IMR-90 (cell line): ENCODE data around the gene EMILIN2. TPM values are rescaled to one million over a fixed set of nuclear protein-coding genes. Genes with fewer than 3 reads are reported as not detected.
A peak's percentile ranks its signal among the peaks of the same experiment; 100 is the strongest.

ENCODE experiments used
- ATAC-seq: fragments of 200-7000 bp; cut with Tn5 transposase; 2 replicates; pipeline ENCODE4 v1.9.1; 2020; ENCODE audit warnings: low read depth, mild to moderate bottlenecking, moderate library complexity
- BruUV-seq: library from RNA; stranded (reverse); fragments of 400-500 nt; replicated peaks from 2 replicates; lab custom pipeline; 2021; lab: Mats Ljungman, UMichigan
- CTCF ChIA-PET: fragments of 300-600 bp; formaldehyde crosslinking; extraction: SDS; loops from one replicate; lab custom pipeline; 2021; ENCODE audit warnings: antibody characterized with exemption; lab: Yijun Ruan, JAX
- POLR2A ChIA-PET: fragments of 300-600 bp; sonication (Branson Sonifier 250); formaldehyde crosslinking; loops from one replicate; lab custom pipeline; 2022; ENCODE audit warnings: antibody characterized with exemption; ENCODE audit not compliant: unreplicated experiment; lab: Charles Lee
- DNase-seq: peaks from one replicate; pipeline ENCODE4 v3.0.0; 2013
- H2AFZ ChIP-seq: replicated peaks from 2 replicates; pipeline ENCODE3; 2013; ENCODE audit warnings: low read length, mild to moderate bottlenecking; ENCODE audit not compliant: poor library complexity
- H2AK5ac ChIP-seq: 2 replicates; pipeline ENCODE4 v1.6.1; 2013; ENCODE audit warnings: low read depth, low read length, inconsistent platforms
- H2AK9ac ChIP-seq: replicated peaks from 2 replicates; pipeline ENCODE3; 2013; ENCODE audit warnings: mild to moderate bottlenecking, low read depth, low read length, moderate library complexity; ENCODE audit not compliant: poor library complexity
- H2BK120ac ChIP-seq: 2 replicates; pipeline ENCODE4 v1.6.1; 2013; ENCODE audit warnings: low read depth, low read length, inconsistent platforms
- H2BK15ac ChIP-seq: 3 replicates; pipeline ENCODE4 v1.6.1; 2013; ENCODE audit warnings: low read depth, low read length, inconsistent platforms
- H2BK20ac ChIP-seq: 2 replicates; pipeline ENCODE4 v1.6.1; 2013; ENCODE audit warnings: low read depth, mild to moderate bottlenecking, inconsistent platforms, low read length, moderate library complexity
- H2BK5ac ChIP-seq: 2 replicates; pipeline ENCODE4 v1.6.1; 2013; ENCODE audit warnings: mild to moderate bottlenecking, low read depth, low read length, inconsistent platforms; ENCODE audit not compliant: poor library complexity, severe bottlenecking
- H3K14ac ChIP-seq: replicated peaks from 2 replicates; pipeline ENCODE4 v1.6.1; 2013; ENCODE audit warnings: low read depth, low read length, inconsistent platforms
- H3K18ac ChIP-seq: 2 replicates; pipeline ENCODE4 v1.6.1; 2013; ENCODE audit warnings: low read depth, low read length, control low read depth
- H3K23ac ChIP-seq: 2 replicates; pipeline ENCODE4 v1.6.1; 2013; ENCODE audit warnings: low read depth, low read length, inconsistent platforms
- H3K27ac ChIP-seq: 2 replicates; pipeline ENCODE4 v1.5.1; 2013; ENCODE audit warnings: mild to moderate bottlenecking, control low read depth, low read length; ENCODE audit not compliant: insufficient read depth
- H3K27me3 ChIP-seq: 2 replicates; pipeline ENCODE4 v1.6.1; 2013; ENCODE audit warnings: low read length; ENCODE audit not compliant: control insufficient read depth, insufficient read depth
- H3K36me3 ChIP-seq: 2 replicates; pipeline ENCODE4 v1.6.1; 2013; ENCODE audit warnings: low read length, mixed read lengths; ENCODE audit not compliant: control insufficient read depth, insufficient read depth
- H3K4ac ChIP-seq: 2 replicates; pipeline ENCODE4 v1.6.1; 2013; ENCODE audit warnings: low read depth, low read length, inconsistent platforms
- H3K4me1 ChIP-seq: 2 replicates; pipeline ENCODE4 v1.6.1; 2013; ENCODE audit warnings: low read length, mixed read lengths; ENCODE audit not compliant: control insufficient read depth, insufficient read depth
- H3K4me2 ChIP-seq: 2 replicates; pipeline ENCODE4 v1.6.1; 2013; ENCODE audit warnings: low read depth, mild to moderate bottlenecking, control low read depth, low read length, moderate library complexity
- H3K4me3 ChIP-seq: 2 replicates; pipeline ENCODE4 v1.5.1; 2013; ENCODE audit warnings: low read depth, mild to moderate bottlenecking, control low read depth, low read length, moderate library complexity; ENCODE audit not compliant: insufficient read depth
- H3K56ac ChIP-seq: 2 replicates; pipeline ENCODE4 v1.6.1; 2013; ENCODE audit warnings: low read length, inconsistent platforms; ENCODE audit not compliant: insufficient read depth; ENCODE audit errors: extremely low read depth
- H3K79me1 ChIP-seq, 2 experiments: 2 replicates each; pipeline ENCODE4 v1.6.1; 2013; ENCODE audit warnings: low read length in 2 of 2, inconsistent platforms in 1 of 2, low read depth in 1 of 2
- H3K9ac ChIP-seq: 2 replicates; pipeline ENCODE4 v1.6.1; 2013; ENCODE audit warnings: low read depth, low read length, control low read depth
- H3K9me1 ChIP-seq: 2 replicates; pipeline ENCODE4 v1.6.1; 2013; ENCODE audit warnings: low read length, inconsistent platforms; ENCODE audit not compliant: insufficient read depth
- H3K9me3 ChIP-seq: 2 replicates; pipeline ENCODE4 v1.6.1; 2013; ENCODE audit warnings: low read length; ENCODE audit not compliant: control insufficient read depth, insufficient read depth
- H4K20me1 ChIP-seq: 2 replicates; pipeline ENCODE4 v1.6.1; 2013; ENCODE audit warnings: low read length, inconsistent platforms; ENCODE audit not compliant: insufficient read depth
- H4K5ac ChIP-seq: 2 replicates; pipeline ENCODE4 v1.6.1; 2013; ENCODE audit warnings: mild to moderate bottlenecking, low read depth, low read length, control low read depth
- H4K8ac ChIP-seq, 2 experiments: 2 replicates each; pipeline ENCODE4 v1.6.1; 2013; ENCODE audit warnings: low read depth in 2 of 2, low read length in 2 of 2, control low read depth in 1 of 2, inconsistent platforms in 1 of 2
- H4K91ac ChIP-seq: 2 replicates; pipeline ENCODE4 v1.6.1; 2013; ENCODE audit warnings: low read depth, low read length, inconsistent platforms; ENCODE audit not compliant: insufficient read depth
- BHLHE40 ChIP-seq: fragments of 150-350 bp; IDR thresholded peaks from 2 replicates; pipeline ENCODE4 v1.6.1; 2016; ENCODE audit warnings: mild to moderate bottlenecking, low read depth, low read length
- CEBPB ChIP-seq: IDR thresholded peaks from 2 replicates; pipeline ENCODE4 v1.6.1; 2012; ENCODE audit warnings: low read depth, low read length, improper control_type of control experiment
- CHD1 ChIP-seq: IDR thresholded peaks from 2 replicates; pipeline ENCODE4 v1.6.1; 2012; ENCODE audit warnings: low read depth, low read length, improper control_type of control experiment
- CTCF ChIP-seq: conservative IDR thresholded peaks from 2 replicates; pipeline ENCODE4 v1.5.1; 2012; ENCODE audit warnings: mild to moderate bottlenecking, low read depth, low read length, improper control_type of control experiment
- ELK1 ChIP-seq: fragments of 150-350 bp; IDR thresholded peaks from 2 replicates; pipeline ENCODE4 v1.6.1; 2016; ENCODE audit warnings: low read depth, mild to moderate bottlenecking, low read length, moderate library complexity, borderline replicate concordance
- FOS ChIP-seq: fragments of 150-350 bp; IDR thresholded peaks from 2 replicates; pipeline ENCODE4 v1.6.1; 2016; ENCODE audit warnings: low read depth, low read length
- MAFK ChIP-seq: IDR thresholded peaks from 2 replicates; pipeline ENCODE4 v1.6.1; 2012; ENCODE audit warnings: low read depth, low read length, improper control_type of control experiment
- MAZ ChIP-seq: IDR thresholded peaks from 2 replicates; pipeline ENCODE4 v1.6.1; 2012; ENCODE audit warnings: low read depth, mild to moderate bottlenecking, low read length, improper control_type of control experiment, moderate library complexity, borderline replicate concordance
- MXI1 ChIP-seq: IDR thresholded peaks from 2 replicates; pipeline ENCODE4 v1.6.1; 2012; ENCODE audit warnings: low read depth, mild to moderate bottlenecking, low read length, moderate library complexity, borderline replicate concordance
- NFE2L2 ChIP-seq: fragments of 150-350 bp; IDR thresholded peaks from 2 replicates; pipeline ENCODE4 v1.6.1; 2016; ENCODE audit warnings: low read depth, mild to moderate bottlenecking, low read length
- POLR2A ChIP-seq: IDR thresholded peaks from 2 replicates; pipeline ENCODE4 v1.6.1; 2012; ENCODE audit warnings: mild to moderate bottlenecking, low read depth, low read length
- RAD21 ChIP-seq: IDR thresholded peaks from 2 replicates; pipeline ENCODE4 v1.6.1; 2012; ENCODE audit warnings: low read length, improper control_type of control experiment
- RCOR1 ChIP-seq: IDR thresholded peaks from 2 replicates; pipeline ENCODE4 v1.6.1; 2012; ENCODE audit warnings: mild to moderate bottlenecking, low read length, improper control_type of control experiment; ENCODE audit not compliant: insufficient replicate concordance
- RFX5 ChIP-seq: IDR thresholded peaks from 2 replicates; pipeline ENCODE4 v1.8.0; 2012; ENCODE audit warnings: low read depth, mild to moderate bottlenecking, low read length, moderate library complexity
- SMC3 ChIP-seq: fragments of 150-350 bp; IDR thresholded peaks from 2 replicates; pipeline ENCODE4 v1.6.1; 2016; ENCODE audit warnings: low read depth, mild to moderate bottlenecking, antibody characterized with exemption, low read length, moderate library complexity
- USF2 ChIP-seq: fragments of 150-350 bp; IDR thresholded peaks from 2 replicates; pipeline ENCODE4 v1.6.1; 2017; ENCODE audit warnings: mild to moderate bottlenecking, antibody characterized with exemption, low read length, low read depth
- WGBS, 2 experiments: methylation state at CpG; one replicate each; pipeline versions ENCODE4 v1.1.5 to v1.1.7; 2013; ENCODE audit warnings: missing lambda C conversion rate in 2 of 2; ENCODE audit not compliant: insufficient read length in 1 of 2; ENCODE audit errors: extremely low coverage in 2 of 2; 5-methylcytosine and 5-hydroxymethylcytosine counted together
- dilution Hi-C: fragments of 300-500 bp; cut with HindIII; formaldehyde crosslinking; loops from one replicate; pipeline ENCODE4 v1.14.3; 2018; ENCODE audit warnings: low sequenced_read_pairs; ENCODE audit not compliant: unreplicated experiment
- in situ Hi-C: fragments of 300-500 bp; cut with MboI; formaldehyde crosslinking; loops from 3 replicates; pipeline ENCODE4 v1.14.3; 2019; ENCODE audit warnings: low sequenced_read_pairs, inconsistent platforms, mixed read lengths
- intact Hi-C: fragments of 100-400 bp; cut with micrococcal nuclease; formaldehyde crosslinking; loops from 2 replicates; pipeline ENCODE4 v1.10.0; 2022
- polyA plus RNA-seq, 3 experiments: library from polyadenylated mRNA; depleted of rRNA; stranded (reverse); fragments of >200 nt; gene quantifications; 2 replicates each; pipeline ENCODE4 v1.2.3, GENCODE V29; 2012; ENCODE audit warnings: low replicate concordance in 1 of 3
- total RNA-seq: library from RNA; depleted of rRNA; stranded (reverse); fragments of >200 nt; gene quantifications from 2 replicates; pipeline ENCODE4 v1.2.3, GENCODE V29; 2012

The EMILIN2 gene
- total and polyA plus RNA-seq, 2 of the 4 experiments (the other 2 are of a cell fraction) = under 0.01 to 0.14 TPM

GRCh38 chr18:2880473-2880872, 33.7 kb downstream of the EMILIN2 start:
- Histone ChIP-seq H4K8ac (no peak overlapping the region), H3K18ac (no peak overlapping the region), H3K23ac (no peak overlapping the region), H3K27ac (no peak overlapping the region), H2BK5ac (no peak overlapping the region), H2BK20ac (no peak overlapping the region), H4K5ac (no peak overlapping the region), H4K20me1 (no peaks in the 10 kb centered on the region), H3K4me1 (peaks cover 12% of the 10 kb centered on the region), H3K14ac (no peak overlapping the region), H3K36me3 (no peaks in the 10 kb centered on the region), H3K79me1 (no peaks in the 10 kb centered on the region), H2BK120ac (no peak overlapping the region), H3K27me3 (peaks cover 2% of the 10 kb centered on the region; the same call in 1 of the 2 replicates), H2AK5ac (no peak overlapping the region), H3K4me2 (no peak overlapping the region), H3K56ac (no peak overlapping the region), H3K9me1 (peaks cover 8% of the 10 kb centered on the region), H2AK9ac (no peak overlapping the region), H2BK15ac (no peak overlapping the region; the same call in 2 of the 3 replicates), H3K4ac (no peak overlapping the region; the same call in 1 of the 2 replicates), H3K9me3 (no peaks in the 10 kb centered on the region), H2AFZ (peak overlapping the region; percentile 5), H3K9ac (no peak overlapping the region), H4K91ac (no peak overlapping the region), H3K4me3 (no peak overlapping the region)
- in situ Hi-C loops = no loop called here
- dilution Hi-C loops = no loop called here
- TF ChIP-seq MXI1 (no peak), CHD1 (no peak), SMC3 (no peak), RCOR1 (no peak), POLR2A (no peak), MAFK (no peak), FOS (no peak), CEBPB (no peak), ELK1 (no peak), RFX5 (no peak), USF2 (no peak), BHLHE40 (no peak), RAD21 (no peak), MAZ (no peak), CTCF (no peak), NFE2L2 (no peak)
- ATAC-seq (no peak), DNase-seq (no peak)
- POLR2A ChIA-PET = no interaction called here
- CTCF ChIA-PET = no interaction called here
- BruUV-seq = no TSS peak
- intact Hi-C loops = no loop called here
- WGBS, 2 experiments = 67% methylated on average over 3 of the region's 17 CpGs; no CpG with 5 or more reads in 1 of the 2 experiments
